Activated gamma-delta T cell treated with Interleukin-2 at 50 U/mL for 16 hours (primary cell): ENCODE data around the gene SLC6A1.

Experiments used
- DNase-seq: peaks from one replicate; pipeline ENCODE4 v3.0.0-alpha.2; 2020

SLC6A1 gene

GRCh38 chr3:10996345-10997013 lies 3.9 kb downstream of the SLC6A1 start:
- DNase-seq: no peak

- no peak for DNase-seq
Measured at GRCh38 chr3:10997196-10997595, 4.6 kb downstream of the SLC6A1 start.

GRCh38 chr3:10998542-10998941 lies 6.0 kb downstream of the SLC6A1 start:
- DNase-seq: no peak

- DNase-seq: no peak
Measured at GRCh38 chr3:10999221-11000107, 6.9 kb downstream of the SLC6A1 start.

GRCh38 chr3:11000528-11000927 lies 8.0 kb downstream of the SLC6A1 start:
- no peak for DNase-seq

- DNase-seq: no peak
Measured at GRCh38 chr3:11001020-11001657, 8.6 kb downstream of the SLC6A1 start.

- DNase-seq: no peak
Measured at GRCh38 chr3:11001658-11002021, 9.1 kb downstream of the SLC6A1 start.

GRCh38 chr3:11002371-11002807 lies 9.8 kb downstream of the SLC6A1 start:
- DNase-seq: no peak

- DNase-seq: no peak
Measured at GRCh38 chr3:11004563-11004962, 12.0 kb downstream of the SLC6A1 start.

GRCh38 chr3:11005686-11006256 lies 13.2 kb downstream of the SLC6A1 start:
- DNase-seq: no peak

- DNase-seq: no peak
Measured at GRCh38 chr3:11006986-11007933, 14.7 kb downstream of the SLC6A1 start.

GRCh38 chr3:11009898-11010297 lies 17.4 kb downstream of the SLC6A1 start:
- no peak for DNase-seq

GRCh38 chr3:11010426-11011165 lies 18.0 kb downstream of the SLC6A1 start:
- no peak for DNase-seq

- DNase-seq: no peak
Measured at GRCh38 chr3:11014253-11014652, 21.7 kb downstream of the SLC6A1 start.

- DNase-seq: no peak
Measured at GRCh38 chr3:11014752-11015151, 22.2 kb downstream of the SLC6A1 start.

GRCh38 chr3:11015369-11015768 lies 22.8 kb downstream of the SLC6A1 start:
- no peak for DNase-seq

- no peak for DNase-seq
Measured at GRCh38 chr3:11016727-11017126, 24.2 kb downstream of the SLC6A1 start.

GRCh38 chr3:11019116-11019819 lies 26.7 kb downstream of the SLC6A1 start:
- no peak for DNase-seq

- no peak for DNase-seq
Measured at GRCh38 chr3:11020764-11021163, 28.2 kb downstream of the SLC6A1 start.

- DNase-seq: no peak
Measured at GRCh38 chr3:11021611-11022011, 29.1 kb downstream of the SLC6A1 start.

GRCh38 chr3:11022115-11022514 lies 29.6 kb downstream of the SLC6A1 start:
- DNase-seq: no peak
